DND-41 (cell line): Measurements from ENCODE around the gene LRRC3B.

Experiments used
- CTCF ChIP-seq: IDR thresholded peaks from 2 replicates; pipeline ENCODE4 v1.5.1; 2012; ENCODE audit warnings: borderline replicate concordance, low read length, moderate library complexity, mild to moderate bottlenecking; ENCODE audit not compliant: poor library complexity, severe bottlenecking; ENCODE audit errors: extremely low read depth
- EZH2 ChIP-seq: IDR thresholded peaks from 3 replicates; pipeline ENCODE4 v1.6.1; 2012; ENCODE audit warnings: borderline replicate concordance, low read depth, mild to moderate bottlenecking, moderate library complexity, low read length, inconsistent platforms; ENCODE audit not compliant: severe bottlenecking

- TF ChIP-seq CTCF (no peak), EZH2 (no peak)
Measured at GRCh38 chr3:26639339-26639738, 16.8 kb downstream of the LRRC3B start.
